ENCODE data around the gene DGAT2.

- TF ChIP-seq CTCF (IDR thresholded peaks at IDR 0.05; ENCODE audit: insufficient read depth, low read length) (no peak), POLR2AphosphoS5 (IDR thresholded peaks at IDR 0.05; ENCODE audit: low read depth) (no peak)
These were observed 5.2 kb downstream of the DGAT2 start for GRCh38 chr11:75773595-75774353.

Data from HL-60 (cell line).